AG04450 (cell line): Measurements from ENCODE around the gene NTNG1. TPM values are rescaled to one million over a fixed set of nuclear protein-coding genes. Genes with fewer than 3 reads are reported as not detected.

Experiments used
- CTCF ChIA-PET: fragments of 300-600, 350-600 bp; formaldehyde crosslinking; extraction: SDS; loops from one replicate; lab custom pipeline; 2022; ENCODE audit warnings: antibody characterized with exemption, inconsistent platforms; lab: Charles Lee
- POLR2A ChIA-PET: fragments of 350-600 bp; formaldehyde crosslinking; extraction: SDS; loops from one replicate; lab custom pipeline; 2021; ENCODE audit warnings: antibody characterized with exemption, inconsistent platforms; lab: Yijun Ruan, JAX
- DNase-seq: peaks from one replicate; pipeline ENCODE4 v3.0.0-alpha.2; 2011; ENCODE audit warnings: low read depth, low spot score
- H3K27ac ChIP-seq: one replicate; pipeline ENCODE4 v1.5.1; 2012; ENCODE audit warnings: low read depth, low read length, control low read depth
- H3K27me3 ChIP-seq: one replicate; pipeline ENCODE4 v1.6.0; 2012; ENCODE audit warnings: low read length; ENCODE audit not compliant: control insufficient read depth, insufficient read depth
- H3K4me3 ChIP-seq: 2 replicates; pipeline ENCODE4 v1.5.1; 2011; ENCODE audit warnings: mild to moderate bottlenecking, low read depth, low read length, control low read depth
- H3K9me3 ChIP-seq: 2 replicates; pipeline ENCODE4 v1.5.1; 2012; ENCODE audit warnings: low read length; ENCODE audit not compliant: control insufficient read depth, insufficient read depth
- polyA plus RNA-seq: library from polyadenylated mRNA; depleted of rRNA; stranded (reverse); fragments of >200 nt; gene quantifications from 2 replicates; pipeline ENCODE4 v1.2.3, GENCODE V29; 2011
- TF ChIP-seq, protein P1 (sequence below): IDR thresholded peaks from 2 replicates; pipeline ENCODE4 v1.5.1; 2011; ENCODE audit warnings: low read depth, low read length, control low read depth, inconsistent platforms

Gene NTNG1
- polyA plus RNA-seq, 1 experiment: 0.32 TPM

DNA sequence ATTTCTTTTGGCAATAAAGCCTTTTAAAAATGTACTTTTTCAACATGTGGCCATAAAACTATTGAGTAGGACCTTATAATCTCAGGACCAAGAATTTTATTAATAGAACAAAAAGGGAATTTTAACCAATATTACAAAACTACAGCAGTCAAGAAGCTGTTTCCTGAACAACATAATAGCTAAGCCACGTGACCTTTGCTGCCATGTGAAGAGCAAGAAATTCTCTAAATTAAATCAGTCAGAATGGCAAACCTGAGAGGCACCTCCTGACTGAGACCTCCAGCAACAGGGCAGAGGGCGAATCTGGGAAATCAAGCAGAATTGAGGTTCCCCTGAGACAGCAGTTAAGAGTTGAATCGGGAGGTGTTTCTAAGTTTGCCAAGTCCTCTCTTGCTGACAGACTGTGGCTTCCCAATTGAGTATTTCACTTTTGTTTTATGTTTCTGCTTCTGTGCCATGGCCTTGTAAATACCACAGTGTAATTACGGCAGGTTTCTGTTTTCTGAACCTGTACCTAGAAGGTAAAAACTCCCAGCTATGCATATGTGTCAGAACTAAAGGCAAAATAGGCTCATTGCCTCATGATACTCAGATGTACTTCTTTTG is 358.4 kb downstream of the NTNG1 start:
- ChIA-PET POLR2A (no interaction called here), CTCF (interaction anchor here (1.5 kb wide), 1 partner anchor 30 kb away, joined by 6 read pairs; no protein-coding TSS in a partner anchor)
- Histone ChIP-seq H3K9me3 (no peaks in the 10 kb centered on the region), H3K27ac (no peak overlapping the region), H3K4me3 (no peak overlapping the region), H3K27me3 (no peaks in the 10 kb centered on the region)
- TF ChIP-seq, protein P1, sequence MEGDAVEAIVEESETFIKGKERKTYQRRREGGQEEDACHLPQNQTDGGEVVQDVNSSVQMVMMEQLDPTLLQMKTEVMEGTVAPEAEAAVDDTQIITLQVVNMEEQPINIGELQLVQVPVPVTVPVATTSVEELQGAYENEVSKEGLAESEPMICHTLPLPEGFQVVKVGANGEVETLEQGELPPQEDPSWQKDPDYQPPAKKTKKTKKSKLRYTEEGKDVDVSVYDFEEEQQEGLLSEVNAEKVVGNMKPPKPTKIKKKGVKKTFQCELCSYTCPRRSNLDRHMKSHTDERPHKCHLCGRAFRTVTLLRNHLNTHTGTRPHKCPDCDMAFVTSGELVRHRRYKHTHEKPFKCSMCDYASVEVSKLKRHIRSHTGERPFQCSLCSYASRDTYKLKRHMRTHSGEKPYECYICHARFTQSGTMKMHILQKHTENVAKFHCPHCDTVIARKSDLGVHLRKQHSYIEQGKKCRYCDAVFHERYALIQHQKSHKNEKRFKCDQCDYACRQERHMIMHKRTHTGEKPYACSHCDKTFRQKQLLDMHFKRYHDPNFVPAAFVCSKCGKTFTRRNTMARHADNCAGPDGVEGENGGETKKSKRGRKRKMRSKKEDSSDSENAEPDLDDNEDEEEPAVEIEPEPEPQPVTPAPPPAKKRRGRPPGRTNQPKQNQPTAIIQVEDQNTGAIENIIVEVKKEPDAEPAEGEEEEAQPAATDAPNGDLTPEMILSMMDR: no peak
- no peak for DNase-seq

DNA sequence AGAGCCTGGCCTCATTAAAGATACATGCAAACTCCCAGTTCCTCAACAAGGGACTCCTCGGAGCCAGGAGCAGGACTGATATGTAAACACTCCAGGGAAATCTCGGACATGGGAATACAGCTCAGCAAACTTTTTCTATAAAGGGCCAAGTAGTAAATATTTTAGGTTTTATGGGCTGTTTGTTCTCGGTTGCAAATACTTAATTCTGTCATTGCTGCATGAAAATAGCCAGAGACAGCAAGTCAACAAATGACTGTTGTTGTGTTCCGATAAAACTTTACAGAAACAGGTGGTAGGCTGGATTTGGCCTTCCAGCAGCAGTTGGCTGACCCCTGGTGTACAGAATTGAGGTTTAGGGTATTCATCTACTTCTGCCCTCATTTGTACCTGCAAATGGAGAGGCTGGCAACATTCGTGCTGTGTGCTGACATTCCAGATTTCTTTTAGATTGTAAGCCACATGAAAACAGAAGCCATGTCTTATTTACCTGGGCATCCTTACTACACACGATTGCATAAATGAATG is 360.3 kb downstream of the NTNG1 start:
- DNase-seq: no peak

DNA sequence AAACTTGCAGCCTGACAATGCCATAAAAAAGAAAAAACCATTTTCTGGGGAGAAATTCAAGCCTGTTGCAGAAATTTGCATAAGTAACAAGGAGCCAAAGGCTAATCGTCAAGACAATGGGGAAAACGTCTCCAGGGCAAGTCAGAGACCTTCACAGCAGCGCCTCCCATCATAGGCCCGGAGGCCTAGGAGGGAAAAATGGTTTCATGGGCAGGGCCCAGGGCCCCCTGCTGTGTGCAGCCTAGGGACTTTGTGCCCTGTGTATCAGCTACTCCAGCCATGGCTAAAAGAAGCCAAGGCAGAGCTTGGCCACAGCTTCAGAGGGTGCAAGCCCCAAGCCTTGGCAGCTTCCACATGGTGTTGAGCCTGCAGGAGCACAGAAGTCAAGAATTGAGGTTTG is 369.5 kb downstream of the NTNG1 start:
- Histone ChIP-seq H3K9me3 (no peaks in the 10 kb centered on the region), H3K27me3 (no peaks in the 10 kb centered on the region), H3K4me3 (no peak overlapping the region), H3K27ac (no peak overlapping the region)
- CTCF ChIA-PET: no interaction called here
- POLR2A ChIA-PET: no interaction called here
- TF ChIP-seq, protein P1: no peak
- DNase-seq: no peak

More for the DNA sequence above, 360.3 kb downstream of the NTNG1 start:
- H3K4me3 ChIP-seq: no peak overlapping the region
- TF ChIP-seq, protein P1: no peak
- no peak overlapping the region for H3K27ac ChIP-seq
- H3K27me3 ChIP-seq: no peaks in the 10 kb centered on the region
- ChIA-PET CTCF (no interaction called here), POLR2A (no interaction called here)
- no peaks in the 10 kb centered on the region for H3K9me3 ChIP-seq

DNA sequence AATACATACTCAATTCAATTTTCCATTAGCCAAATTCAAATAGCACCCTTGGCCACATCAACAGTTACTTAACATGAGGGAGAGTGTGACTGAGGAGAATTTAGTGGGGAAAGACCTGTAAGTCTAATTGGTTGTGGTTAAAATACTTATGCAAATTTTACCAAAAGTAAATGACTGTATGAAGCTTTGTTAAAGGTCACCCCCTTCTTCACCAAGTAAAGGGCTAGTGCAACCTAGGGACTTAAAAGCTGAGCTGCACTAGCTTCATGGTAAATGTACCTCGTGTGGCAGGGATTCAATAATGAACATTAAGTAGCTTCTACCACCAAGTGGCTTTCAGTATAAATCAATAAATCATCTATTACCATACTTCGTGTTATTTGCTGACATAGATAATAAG is 372.0 kb downstream of the NTNG1 start:
- no peak overlapping the region for H3K4me3 ChIP-seq
- H3K9me3 ChIP-seq: no peaks in the 10 kb centered on the region
- no peaks in the 10 kb centered on the region for H3K27me3 ChIP-seq
- H3K27ac ChIP-seq: no peak overlapping the region
- ChIA-PET CTCF (no interaction called here), POLR2A (no interaction called here)
- TF ChIP-seq, protein P1: no peak
- no peak for DNase-seq

- Histone ChIP-seq H3K4me3 (no peak overlapping the region), H3K27me3 (no peaks in the 10 kb centered on the region), H3K9me3 (no peaks in the 10 kb centered on the region), H3K27ac (no peak overlapping the region)
- no peak for DNase-seq
- TF ChIP-seq, protein P1: no peak
- CTCF ChIA-PET: no interaction called here
- POLR2A ChIA-PET: no interaction called here
Measured at GRCh38 chr1:107514841-107515240, 374.0 kb downstream of the NTNG1 start.
